Panc1 (cell line): ENCODE results near the gene UPF1. TPM values are rescaled to one million over a fixed set of nuclear protein-coding genes. Genes with fewer than 3 reads are reported as not detected.

Source experiments
- ATAC-seq: fragments of 200-7000 bp; cut with Tn5 transposase; 2 replicates; pipeline ENCODE4 v1.9.1; 2020; ENCODE audit warnings: mild to moderate bottlenecking, moderate library complexity
- BruUV-seq: library from RNA; stranded (reverse); fragments of 400-500 nt; replicated peaks from 2 replicates; lab custom pipeline; 2021; lab: Mats Ljungman, UMichigan
- CTCF ChIA-PET: fragments of 300-600 bp; sonication (Branson Sonifier 250); formaldehyde crosslinking; loops from one replicate; lab custom pipeline; 2022; ENCODE audit warnings: antibody characterized with exemption; lab: Charles Lee
- POLR2A ChIA-PET: fragments of 300-600 bp; sonication (Branson Sonifier 250); formaldehyde crosslinking; loops from one replicate; lab custom pipeline; 2022; ENCODE audit warnings: antibody characterized with exemption; lab: Charles Lee
- DNase-seq: peaks from one replicate; pipeline ENCODE4 v3.0.0-alpha.2; 2010; ENCODE audit warnings: low read depth, low spot score
- H3K27ac ChIP-seq: 2 replicates; pipeline ENCODE4 v1.5.1; 2011; ENCODE audit warnings: mild to moderate bottlenecking, low read length, inconsistent platforms
- H3K27me3 ChIP-seq: fragments of 200-500 bp; sonication (Bioruptor generic); 2 replicates; pipeline ENCODE4 v1.6.0; 2014; ENCODE audit warnings: low read length, inconsistent platforms; ENCODE audit not compliant: control insufficient read depth, insufficient read depth
- H3K36me3 ChIP-seq: fragments of 200-500 bp; sonication (Bioruptor generic); 2 replicates; pipeline ENCODE4 v1.5.1; 2014; ENCODE audit warnings: inconsistent platforms, mild to moderate bottlenecking, low read length, moderate library complexity; ENCODE audit not compliant: control insufficient read depth, insufficient read depth
- H3K4me1 ChIP-seq: 2 replicates; pipeline ENCODE4 v1.5.1; 2011; ENCODE audit warnings: inconsistent platforms, mild to moderate bottlenecking, low read length, moderate library complexity; ENCODE audit not compliant: control insufficient read depth, insufficient read depth
- H3K4me3 ChIP-seq, 2 experiments: 2 replicates each; pipeline ENCODE4 v1.5.1; 2011 to 2012; ENCODE audit warnings: low read depth in 2 of 2, low read length in 2 of 2, mild to moderate bottlenecking in 2 of 2, inconsistent platforms in 1 of 2, moderate library complexity in 1 of 2
- H3K9me3 ChIP-seq: fragments of 200-500 bp; sonication (Bioruptor generic); 2 replicates; pipeline ENCODE4 v1.5.1; 2014; ENCODE audit warnings: low read depth, mild to moderate bottlenecking, inconsistent platforms, low read length, moderate library complexity; ENCODE audit not compliant: control insufficient read depth, insufficient read depth
- CTCF ChIP-seq: fragments of 450-650 bp; IDR thresholded peaks from 2 replicates; pipeline ENCODE4 v1.5.1; 2017; ENCODE audit warnings: mild to moderate bottlenecking
- POLR2AphosphoS5 ChIP-seq: IDR thresholded peaks from 2 replicates; pipeline ENCODE4 v1.6.1; 2012; ENCODE audit warnings: mild to moderate bottlenecking, low read depth, low read length, moderate library complexity
- REST ChIP-seq, 2 experiments: IDR thresholded peaks; 2 replicates each; pipeline ENCODE4 v1.6.1; 2011 to 2012; ENCODE audit warnings: low read depth in 2 of 2, control low read depth in 1 of 2, low read length in 1 of 2, mild to moderate bottlenecking in 1 of 2, moderate library complexity in 1 of 2; ENCODE audit not compliant: insufficient read depth in 1 of 2
- SIN3A ChIP-seq: IDR thresholded peaks from 2 replicates; pipeline ENCODE4 v1.6.1; 2012; ENCODE audit warnings: low read depth, mild to moderate bottlenecking, low read length, moderate library complexity, borderline replicate concordance; ENCODE audit not compliant: insufficient read depth
- TCF7L2 ChIP-seq: IDR thresholded peaks from 2 replicates; pipeline ENCODE4 v1.6.1; 2011; ENCODE audit warnings: mild to moderate bottlenecking, low read depth, low read length, inconsistent platforms
- in situ Hi-C: cut with HindIII; loops from 2 replicates; pipeline ENCODE4 v1.10.0; 2016; ENCODE audit warnings: low sequenced_read_pairs, low pct_unique_long_range_greater_than_20kb
- intact Hi-C: fragments of 100-400 bp; cut with micrococcal nuclease; formaldehyde crosslinking; loops from one replicate; pipeline ENCODE4 v1.10.0; 2022; ENCODE audit not compliant: unreplicated experiment
- total RNA-seq: library from RNA; stranded (reverse); gene quantifications from one replicate; pipeline ENCODE4 v1.2.1, GENCODE V29; 2021; ENCODE audit not compliant: unreplicated experiment

The UPF1 gene
- total RNA-seq, 1 experiment from 2014 or later, result 62.2 TPM

GRCh38 chr19:18843960-18844359, 12.2 kb downstream of the UPF1 start:
- no peak overlapping the region for H3K4me3 ChIP-seq
- POLR2A ChIA-PET, result interaction anchor here (0.6 kb wide), 1 partner anchor 370 kb away, joined by 3 read pairs; no protein-coding TSS in a partner anchor
- H3K27me3 ChIP-seq, result no peaks in the 10 kb centered on the region
- peaks cover 3% of the 10 kb centered on the region; the same call in 1 of the 2 replicates for H3K4me1 ChIP-seq
- no peaks in the 10 kb centered on the region for H3K36me3 ChIP-seq
- CTCF ChIA-PET, result no interaction called here
- in situ Hi-C loops (no loop called here), intact Hi-C loops (loop anchor here (10.0 kb wide), 1 partner anchor 59 kb away; no protein-coding TSS in a partner anchor)
- TF ChIP-seq CTCF (no peak), TCF7L2 (no peak), POLR2AphosphoS5 (no peak), SIN3A (no peak), REST (IDR thresholded peaks at IDR 0.05; ENCODE audit: insufficient read depth in 1 of 2, low read depth in 2 of 2, low read length in 1 of 2) (no peak)
- no peak for ATAC-seq
- no peak overlapping the region for H3K27ac ChIP-seq
- DNase-seq, result no peak
- BruUV-seq, result no TSS peak
- H3K9me3 ChIP-seq, result no peaks in the 10 kb centered on the region

GRCh38 chr19:18844806-18845329, 13.1 kb downstream of the UPF1 start:
- H3K36me3 ChIP-seq, result no peaks in the 10 kb centered on the region
- no peaks in the 10 kb centered on the region for H3K9me3 ChIP-seq
- no peak for ATAC-seq
- no TSS peak for BruUV-seq
- ChIA-PET CTCF (no interaction called here), POLR2A (no interaction called here)
- no peaks in the 10 kb centered on the region for H3K27me3 ChIP-seq
- in situ Hi-C loops, result no loop called here
- no peak overlapping the region for H3K4me3 ChIP-seq
- H3K4me1 ChIP-seq, result peaks cover 3% of the 10 kb centered on the region; the same call in 1 of the 2 replicates
- no peak for DNase-seq
- intact Hi-C loops, result loop anchor here (5.0 to 10.0 kb wide), 2 partner anchors 60 to 253 kb away; no protein-coding TSS in a partner anchor
- TF ChIP-seq REST (IDR thresholded peaks at IDR 0.05; ENCODE audit: insufficient read depth in 1 of 2, low read depth in 2 of 2, low read length in 1 of 2), result no peak
- TF ChIP-seq TCF7L2, result no peak
- TF ChIP-seq SIN3A, result no peak
- no peak for TF ChIP-seq POLR2AphosphoS5
- TF ChIP-seq CTCF, result no peak
- no peak overlapping the region for H3K27ac ChIP-seq
